Spleen (tissue), 11 donors: ENCODE data around the gene MYH10. TPM values are rescaled to one million over a fixed set of nuclear protein-coding genes. Genes with fewer than 3 reads are reported as not detected.
A peak's percentile ranks its signal among the peaks of the same experiment; 100 is the strongest.

Source experiments
- DNase-seq: peaks from one replicate; pipeline ENCODE4 v3.0.0-alpha.2; 2020
- H3K27ac ChIP-seq, 8 donors: fragments of 200-600 bp; sonication (generic) in 7 of 8; 1 replicate in 4 of 8; 2 replicates in 4 of 8; pipeline versions ENCODE4 v1.5.0 to v1.8.0; 2016 to 2021; ENCODE audit warnings: inconsistent platforms in 4 of 8, mild to moderate bottlenecking in 4 of 8, moderate library complexity in 1 of 8
- H3K27me3 ChIP-seq, 7 donors: fragments of 200-600 bp; sonication (generic) in 6 of 7; replicated peaks in 1 of 7; 1 replicate in 4 of 7; 2 replicates in 3 of 7; pipeline versions ENCODE4 v1.5.0 to v1.8.0; 2016 to 2021; ENCODE audit warnings: inconsistent platforms in 3 of 7, mild to moderate bottlenecking in 1 of 7
- H3K36me3 ChIP-seq, 6 donors: fragments of 200-600 bp; sonication (generic) in 5 of 6; 1 replicate in 4 of 6; 2 replicates in 2 of 6; pipeline versions ENCODE4 v1.5.0 to v1.8.0; 2016 to 2021; ENCODE audit warnings: inconsistent platforms in 2 of 6
- H3K4me1 ChIP-seq, 6 donors: fragments of 200-600 bp; sonication (generic) in 5 of 6; 1 replicate in 3 of 6; 2 replicates in 3 of 6; pipeline versions ENCODE4 v1.5.0 to v1.8.0; 2016 to 2021; ENCODE audit warnings: inconsistent platforms in 3 of 6
- H3K4me3 ChIP-seq, 8 donors: fragments of 200-600 bp; sonication (generic) in 7 of 8; 1 replicate in 4 of 8; 2 replicates in 4 of 8; pipeline versions ENCODE4 v1.5.0 to v1.8.0; 2016 to 2021; ENCODE audit warnings: inconsistent platforms in 4 of 8, mild to moderate bottlenecking in 4 of 8, moderate library complexity in 2 of 8
- H3K9me3 ChIP-seq, 8 donors: fragments of 200-600 bp; sonication (generic) in 7 of 8; 1 replicate in 4 of 8; 2 replicates in 4 of 8; pipeline versions ENCODE4 v1.5.0 to v1.8.0; 2016 to 2021; ENCODE audit warnings: inconsistent platforms in 4 of 8
- POLR2A ChIP-seq, 3 donors: fragments of 450-650 bp; IDR thresholded peaks; one replicate each; pipeline ENCODE4 v1.5.1; 2017; ENCODE audit warnings: antibody characterized with exemption in 3 of 3, mild to moderate bottlenecking in 1 of 3
- POLR2AphosphoS5 ChIP-seq, 3 donors: sonication (generic); formaldehyde crosslinking; IDR thresholded peaks; one replicate each; pipeline ENCODE4 v1.5.1; 2017; ENCODE audit warnings: antibody characterized with exemption in 3 of 3
- whole genome bisulfite sequencing, 5 donors: extraction: QIAGEN DNeasy Blood & Tissue Kit in 3 of 5; methylation state at CpG; one replicate each; pipeline versions ENCODE4 v1.1.5 to v1.1.7; 2013 to 2018; 5-methylcytosine and 5-hydroxymethylcytosine counted together
- intact Hi-C: fragments of 100-400 bp; cut with DNase I; formaldehyde crosslinking; loops from one replicate; pipeline ENCODE4 v1.15.0; 2023; ENCODE audit warnings: low total_unique reads
- polyA plus RNA-seq, 3 donors: library from polyadenylated mRNA; stranded (reverse); fragments of 200-250 nt; gene quantifications; one replicate each; pipeline ENCODE4 v1.2.1, GENCODE V29; 2013
- total RNA-seq, 7 donors: library from RNA; depleted of rRNA in 3 of 7; stranded (reverse); fragments of >200 nt in 3 of 7; fragmentation: NEBNext Ultra II Directional in 4 of 7; extraction: Animal tissue kit (Norgen Biotek cat#: 25700) in 4 of 7; gene quantifications; one replicate each; pipeline versions ENCODE4 v1.1.0 to v1.2.1, GENCODE V29; 2016 to 2021
- TF ChIP-seq, protein P1 (sequence below), 11 experiments: fragments of 200-600 bp in 7 of 11; fragments of 450-650 bp in 4 of 11; sonication (generic) in 4 of 11; IDR thresholded peaks in 8 of 11; conservative IDR thresholded peaks in 3 of 11; 1 replicate in 7 of 11; 2 replicates in 4 of 11; pipeline versions ENCODE4 v1.4.0 to v1.8.0; 2016 to 2021; ENCODE audit warnings: antibody characterized with exemption in 11 of 11, inconsistent platforms in 4 of 11, mild to moderate bottlenecking in 1 of 11
- donor health status: healthy with polysubstance abuse.
- donor health status: DM: no; HTN: no; CAD: no; lungs with moderate emphysema.
- donor health status: DM: no; HTN: no; CAD: no.
- donor health status: Bipolar disorder and iron deficiency.
- donor health status: healthy.
- donor health status: DM: no; HTN: no; CAD: no.
- donor health status: DM: yes; HTN: yes; CAD: no.

The MYH10 gene
- total and polyA plus RNA-seq, 10 donors: 1.0 to 14.4 (median 7.5) TPM

DNA sequence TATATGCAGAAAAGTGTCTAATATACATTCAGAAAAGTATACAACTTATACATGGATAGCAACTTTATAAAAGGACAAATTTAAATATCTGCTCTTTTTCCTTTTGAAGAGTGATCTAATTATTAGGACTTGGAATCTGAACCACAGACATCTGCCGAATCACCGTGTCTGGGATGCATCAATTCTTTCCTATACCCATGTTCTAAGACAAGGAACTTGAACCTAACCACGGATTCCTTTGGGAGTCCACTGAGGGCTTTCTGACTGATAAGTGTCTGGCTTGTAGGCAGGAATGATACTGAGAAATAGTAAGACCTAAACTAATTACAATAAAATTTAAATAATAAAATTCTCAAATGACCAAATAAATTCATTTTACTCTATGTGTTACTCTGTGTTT is 140.7 kb downstream of the MYH10 start:
- WGBS, 5 donors: 82 to 93% (median 90%) methylated on average over 3 of the region's 3 CpGs
- H3K27ac ChIP-seq: no peak overlapping the region
- TF ChIP-seq POLR2A (IDR thresholded peaks at IDR 0.05) (no peak), POLR2AphosphoS5 (IDR thresholded peaks at IDR 0.05) (no peak)
- TF ChIP-seq, protein P1, sequence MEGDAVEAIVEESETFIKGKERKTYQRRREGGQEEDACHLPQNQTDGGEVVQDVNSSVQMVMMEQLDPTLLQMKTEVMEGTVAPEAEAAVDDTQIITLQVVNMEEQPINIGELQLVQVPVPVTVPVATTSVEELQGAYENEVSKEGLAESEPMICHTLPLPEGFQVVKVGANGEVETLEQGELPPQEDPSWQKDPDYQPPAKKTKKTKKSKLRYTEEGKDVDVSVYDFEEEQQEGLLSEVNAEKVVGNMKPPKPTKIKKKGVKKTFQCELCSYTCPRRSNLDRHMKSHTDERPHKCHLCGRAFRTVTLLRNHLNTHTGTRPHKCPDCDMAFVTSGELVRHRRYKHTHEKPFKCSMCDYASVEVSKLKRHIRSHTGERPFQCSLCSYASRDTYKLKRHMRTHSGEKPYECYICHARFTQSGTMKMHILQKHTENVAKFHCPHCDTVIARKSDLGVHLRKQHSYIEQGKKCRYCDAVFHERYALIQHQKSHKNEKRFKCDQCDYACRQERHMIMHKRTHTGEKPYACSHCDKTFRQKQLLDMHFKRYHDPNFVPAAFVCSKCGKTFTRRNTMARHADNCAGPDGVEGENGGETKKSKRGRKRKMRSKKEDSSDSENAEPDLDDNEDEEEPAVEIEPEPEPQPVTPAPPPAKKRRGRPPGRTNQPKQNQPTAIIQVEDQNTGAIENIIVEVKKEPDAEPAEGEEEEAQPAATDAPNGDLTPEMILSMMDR (IDR thresholded peaks at IDR 0.05 in 8 of 11, conservative IDR thresholded peaks at IDR 0.05 in 3 of 11): no peak
- no peak for DNase-seq
- H3K9me3 ChIP-seq: peaks cover 0 to 8% (median 2%) of the 10 kb centered on the region in 8 donors
- no peaks in the 10 kb centered on the region for H3K4me1 ChIP-seq
- peaks cover 0 to 37% (median 4%) of the 10 kb centered on the region in 6 donors for H3K36me3 ChIP-seq
- intact Hi-C loops: no loop called here
- no peak overlapping the region for H3K4me3 ChIP-seq
- no peaks in the 10 kb centered on the region for H3K27me3 ChIP-seq

DNA sequence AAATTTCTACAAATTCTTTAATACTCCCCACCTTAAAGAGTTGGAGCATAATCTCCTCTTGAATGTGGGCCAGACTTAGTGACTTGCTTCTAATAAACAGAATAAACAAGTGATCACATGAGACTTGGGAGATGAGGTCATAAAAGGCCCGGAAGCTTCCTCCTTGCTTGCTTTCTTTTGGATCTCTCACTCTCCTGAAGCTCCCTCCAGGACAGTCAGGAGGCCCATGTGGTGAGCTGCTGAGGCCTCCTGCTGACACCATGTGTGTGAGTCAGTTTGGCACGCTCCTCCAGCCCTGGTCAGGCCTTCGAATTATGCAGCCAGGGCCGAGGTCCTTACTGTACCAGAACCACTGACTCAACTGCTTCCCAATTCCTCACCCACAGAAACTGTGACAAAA is 141.6 kb downstream of the MYH10 start:
- Histone ChIP-seq H3K4me3 (no peak overlapping the region), H3K9me3 (peaks cover 3 to 17% (median 11%) of the 10 kb centered on the region in 8 donors), H3K27me3 (no peaks in the 10 kb centered on the region), H3K27ac (no peak overlapping the region), H3K4me1 (no peaks in the 10 kb centered on the region), H3K36me3 (peaks cover 0 to 47% (median 6%) of the 10 kb centered on the region in 6 donors)
- intact Hi-C loops: no loop called here
- WGBS, 5 donors: 83 to 94% (median 89%) methylated on average over 3 to 4 of the region's 4 CpGs
- TF ChIP-seq POLR2A (IDR thresholded peaks at IDR 0.05) (no peak), POLR2AphosphoS5 (IDR thresholded peaks at IDR 0.05) (no peak)
- TF ChIP-seq, protein P1 (IDR thresholded peaks at IDR 0.05 in 8 of 11, conservative IDR thresholded peaks at IDR 0.05 in 3 of 11): no peak
- no peak for DNase-seq

DNA sequence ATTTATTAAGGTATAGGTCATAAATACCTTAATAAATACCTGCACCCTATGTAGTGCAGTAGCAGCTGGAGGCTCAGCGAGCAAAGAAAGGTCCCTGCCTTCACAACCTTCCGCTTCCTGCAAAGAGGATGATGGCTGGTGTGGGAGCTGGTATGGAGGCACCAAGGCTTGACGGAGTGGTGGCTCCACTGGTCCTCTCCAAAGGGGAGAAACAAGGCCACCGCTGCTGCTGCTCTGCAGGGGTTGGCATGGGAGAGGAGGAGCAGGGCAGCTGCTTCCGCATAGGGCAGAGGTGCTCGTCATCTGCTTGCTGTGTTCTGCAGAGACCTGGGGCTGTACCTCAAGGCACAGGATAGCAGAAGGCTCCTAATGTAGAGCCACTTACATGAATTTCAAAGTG is 142.0 kb downstream of the MYH10 start:
- Histone ChIP-seq H3K36me3 (peaks cover 0 to 51% (median 8%) of the 10 kb centered on the region in 6 donors), H3K27ac (no peak overlapping the region), H3K27me3 (no peaks in the 10 kb centered on the region), H3K4me1 (no peaks in the 10 kb centered on the region), H3K9me3 (peaks cover 3 to 21% (median 15%) of the 10 kb centered on the region in 8 donors), H3K4me3 (no peak overlapping the region)
- intact Hi-C loops: no loop called here
- TF ChIP-seq POLR2AphosphoS5 (IDR thresholded peaks at IDR 0.05) (peak in 1 of 3 donors; percentile 45), POLR2A (IDR thresholded peaks at IDR 0.05) (no peak)
- 94 to 100% (median 98%) methylated on average over 6 of the region's 6 CpGs for WGBS, 5 donors
- no peak for DNase-seq

DNA sequence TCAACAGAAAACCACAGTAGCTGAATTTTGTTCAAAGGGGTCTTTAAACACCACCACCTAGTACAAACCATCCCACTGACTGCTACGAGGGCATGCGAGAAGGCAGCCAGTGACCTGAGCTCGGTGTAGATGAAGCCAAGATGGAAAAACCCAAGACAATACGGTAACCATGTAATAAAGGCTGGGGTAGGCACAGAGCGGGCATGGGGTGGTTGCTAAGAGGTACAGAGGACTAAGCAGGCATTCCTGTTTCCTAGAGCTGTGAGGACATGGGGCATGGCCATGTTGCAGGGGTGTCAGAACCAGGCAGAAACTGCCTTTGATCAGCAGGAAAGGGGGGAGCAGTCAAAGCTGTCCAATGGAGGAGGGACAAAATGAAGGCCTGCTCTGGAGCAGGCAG is 142.8 kb downstream of the MYH10 start:
- Histone ChIP-seq H3K4me3 (no peak overlapping the region), H3K9me3 (peaks cover 3 to 23% (median 19%) of the 10 kb centered on the region in 8 donors), H3K36me3 (peaks cover 0 to 58% (median 8%) of the 10 kb centered on the region in 6 donors), H3K27ac (no peak overlapping the region), H3K4me1 (no peaks in the 10 kb centered on the region), H3K27me3 (no peaks in the 10 kb centered on the region)
- intact Hi-C loops: no loop called here
- DNase-seq: no peak
- TF ChIP-seq POLR2AphosphoS5 (IDR thresholded peaks at IDR 0.05): peak in 1 of 3 donors; percentile 5
- no peak for TF ChIP-seq POLR2A (IDR thresholded peaks at IDR 0.05)
- TF ChIP-seq, protein P1 (IDR thresholded peaks at IDR 0.05 in 8 of 11, conservative IDR thresholded peaks at IDR 0.05 in 3 of 11): no peak
- 89 to 98% (median 97%) methylated on average over 5 of the region's 5 CpGs for WGBS, 5 donors
